Measurements from ENCODE around the gene NUP37.

- 0 out of 6 replicates have a peak, but pooled peaks of 1 of the 3 experiments have one; percentile 4 for TF ChIP-seq CTCF (IDR thresholded peaks at IDR 0.05 in 2 of 3, conservative IDR thresholded peaks at IDR 0.05 in 1 of 3; ENCODE audit: insufficient read depth in 2 of 3, low read depth in 1 of 3, low read length in 3 of 3)
- TF ChIP-seq REST (IDR thresholded peaks at IDR 0.05; ENCODE audit: borderline replicate concordance): no peak
- TF ChIP-seq REST (CRISPR knock-in tag; IDR thresholded peaks at IDR 0.05; ENCODE audit: low read depth): no peak
- no peak for TF ChIP-seq TCF7L2 (IDR thresholded peaks at IDR 0.05; ENCODE audit: low read depth, low read length)
- no peak for TF ChIP-seq MNT (conservative IDR thresholded peaks at IDR 0.05)
- no peak for TF ChIP-seq POLR2AphosphoS2 (IDR thresholded peaks at IDR 0.05; ENCODE audit: low read length)
- no peak for TF ChIP-seq MAX (CRISPR knock-in tag; IDR thresholded peaks at IDR 0.05)
- TF ChIP-seq SUPT5H (IDR thresholded peaks at IDR 0.05): no peak
Observed at GRCh38 chr12:102052192-102053061, 67.5 kb downstream of the NUP37 start.
